ENCODE results near the gene SSR3.
A peak's percentile ranks its signal among the peaks of the same experiment; 100 is the strongest.
"Not testable (repeated sequence)": the region's sequence is repeated elsewhere in the genome, so short reads cannot be mapped to it uniquely, and the experiment has no call there.

Gene SSR3

DNA sequence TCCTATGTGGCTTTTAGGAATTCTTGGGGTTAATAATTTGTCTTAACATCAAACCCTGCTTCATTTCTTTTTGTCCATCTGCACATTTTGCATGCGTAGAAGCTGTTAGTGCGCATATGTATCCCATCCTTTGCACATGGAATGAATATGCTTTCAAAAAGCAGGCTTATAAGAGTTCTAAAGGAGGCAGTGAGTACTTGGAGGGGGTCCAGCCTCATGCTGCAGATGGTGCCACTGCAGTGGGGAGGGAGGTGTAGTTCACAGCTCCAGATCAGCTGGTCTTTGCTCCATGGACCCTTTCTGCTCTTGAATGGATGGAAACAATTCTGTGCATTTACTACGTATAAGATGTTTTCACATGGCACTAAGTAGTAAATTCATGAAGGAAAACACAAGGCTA is 20.7 kb upstream of the SSR3 start:
- no peak for DNase-seq

DNA sequence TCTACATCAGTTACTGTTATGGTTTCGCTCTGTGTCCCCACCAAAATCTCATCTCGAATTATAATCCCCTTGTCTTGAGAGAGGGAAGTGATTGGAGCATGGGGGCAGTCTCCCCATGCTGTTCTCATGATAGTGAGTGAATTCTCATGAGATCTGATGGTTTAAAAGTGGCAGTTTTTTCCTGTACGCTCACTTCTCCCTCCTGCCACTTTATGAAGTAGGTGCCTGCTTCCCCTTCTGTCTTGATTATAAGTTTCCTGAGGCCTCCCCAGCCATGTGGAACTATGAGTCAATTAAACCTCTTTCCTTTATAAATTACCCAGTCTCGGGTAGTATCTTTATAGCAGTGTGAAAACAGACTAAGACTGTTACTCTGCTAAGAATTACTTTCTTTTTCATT is 15.0 kb upstream of the SSR3 start:
- not testable (repeated sequence) for DNase-seq

DNA sequence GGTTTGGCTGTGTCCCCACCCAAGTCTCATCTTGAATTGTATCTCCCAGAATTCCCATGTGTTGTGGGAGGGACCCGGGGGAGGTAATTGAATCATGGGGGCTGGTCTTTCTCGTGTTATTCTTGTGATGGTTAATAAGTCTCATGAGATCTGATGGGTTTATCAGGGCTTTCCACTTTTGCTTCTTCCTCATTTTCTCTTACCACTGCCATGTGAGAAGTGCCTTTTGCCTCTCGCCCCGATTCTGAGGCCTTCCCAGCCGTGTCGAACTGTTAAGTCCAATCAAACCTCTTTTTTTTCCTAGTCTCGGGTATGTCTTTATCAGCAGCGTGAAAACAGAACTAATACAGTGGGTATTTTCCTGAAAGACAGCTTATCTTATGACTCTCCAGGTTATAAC is 14.1 kb upstream of the SSR3 start:
- not testable (repeated sequence) for DNase-seq

DNA sequence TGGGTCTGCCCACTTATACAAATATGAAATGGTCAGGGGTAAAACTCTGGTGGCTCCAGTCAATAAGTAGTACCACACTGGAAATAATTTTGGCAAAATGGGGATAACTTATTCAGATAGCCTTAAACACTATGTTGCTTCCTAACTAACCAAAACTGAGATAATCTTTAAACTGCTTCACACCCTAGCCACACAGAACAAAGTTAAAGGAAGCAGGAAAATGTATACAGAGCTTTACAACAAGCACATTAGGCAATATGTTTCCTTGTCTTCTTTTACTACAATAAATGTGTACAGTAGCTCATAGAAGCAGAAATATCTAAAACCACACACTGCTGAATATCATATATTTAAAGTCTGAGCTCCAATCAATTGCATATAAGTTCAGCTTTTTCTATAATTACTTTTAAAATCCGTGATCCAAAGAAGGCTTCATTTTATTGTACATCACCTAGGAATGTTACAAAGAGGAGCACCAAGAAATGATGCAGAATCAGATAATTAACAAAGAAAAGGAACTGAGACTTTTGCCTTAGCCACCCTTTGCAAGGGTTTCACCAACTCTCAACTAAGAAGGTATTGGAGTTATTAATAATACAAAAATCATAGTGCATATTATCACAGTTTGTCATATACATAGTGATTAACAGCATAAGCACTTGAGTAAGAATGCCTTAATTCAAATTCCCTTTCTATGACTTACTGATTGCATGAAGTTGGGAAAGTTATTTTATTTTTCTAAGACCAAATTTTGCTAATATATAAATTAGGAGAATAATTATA is 9.2 kb upstream of the SSR3 start:
- DNase-seq = no peak

DNA sequence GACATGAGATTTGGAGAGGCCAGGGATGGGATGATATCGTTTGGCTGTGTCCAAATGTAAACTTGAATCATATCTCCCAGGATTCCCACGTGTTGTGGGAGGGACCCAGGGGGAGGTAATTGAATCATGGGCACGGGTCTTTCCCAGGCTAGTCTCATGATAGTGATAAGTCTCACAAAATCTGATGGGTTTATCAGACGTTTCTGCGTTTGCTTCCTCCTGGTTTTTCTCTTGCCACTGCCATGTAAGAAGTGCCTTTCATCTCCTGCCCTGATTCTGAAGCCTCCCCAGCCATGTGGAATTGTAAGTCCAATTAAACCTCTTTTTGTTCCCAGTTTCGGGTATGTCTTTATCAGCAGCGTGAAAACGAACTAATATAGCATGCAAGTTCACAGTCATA is 7.6 kb upstream of the SSR3 start:
- not testable (repeated sequence) for DNase-seq

DNA sequence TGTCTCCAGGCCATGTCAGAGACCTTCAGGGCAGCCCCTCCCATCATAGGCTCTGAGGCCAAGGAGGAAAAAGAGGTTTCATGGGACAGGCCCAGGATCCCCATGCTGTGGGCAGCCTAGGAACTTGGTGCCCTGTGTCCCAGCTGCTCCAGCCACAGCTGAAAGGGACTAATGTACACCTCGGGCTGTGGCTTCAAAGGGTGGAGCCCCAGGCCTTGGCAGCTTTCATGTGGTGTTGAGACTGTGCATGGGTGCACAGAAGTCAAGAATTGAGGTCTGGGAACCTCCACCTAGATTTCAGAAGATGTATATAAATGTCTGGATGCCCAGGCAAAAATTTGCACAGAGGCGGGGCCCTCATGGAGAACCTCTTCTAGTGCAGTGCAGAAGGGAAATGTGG is 6.6 kb upstream of the SSR3 start:
- DNase-seq = no peak

DNA sequence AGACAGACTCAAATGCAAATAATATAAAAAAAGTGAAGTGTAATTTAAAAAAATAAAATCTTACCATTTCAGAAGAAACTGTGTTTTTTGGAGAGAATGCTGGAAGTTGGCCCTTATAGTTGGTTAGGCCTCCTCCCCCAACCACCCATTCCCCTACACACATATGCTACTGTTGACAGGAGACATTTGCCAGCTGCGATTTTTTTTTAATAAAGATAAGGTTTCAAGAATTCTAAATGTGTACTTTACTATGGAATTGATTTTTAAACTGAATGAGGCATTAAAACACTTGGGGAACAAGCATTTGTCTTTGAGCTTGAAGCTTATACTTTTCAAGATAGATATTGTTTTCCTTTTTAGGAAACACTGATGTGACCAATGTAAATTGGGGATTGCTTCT is 4.4 kb upstream of the SSR3 start:
- DNase-seq = no peak

DNA sequence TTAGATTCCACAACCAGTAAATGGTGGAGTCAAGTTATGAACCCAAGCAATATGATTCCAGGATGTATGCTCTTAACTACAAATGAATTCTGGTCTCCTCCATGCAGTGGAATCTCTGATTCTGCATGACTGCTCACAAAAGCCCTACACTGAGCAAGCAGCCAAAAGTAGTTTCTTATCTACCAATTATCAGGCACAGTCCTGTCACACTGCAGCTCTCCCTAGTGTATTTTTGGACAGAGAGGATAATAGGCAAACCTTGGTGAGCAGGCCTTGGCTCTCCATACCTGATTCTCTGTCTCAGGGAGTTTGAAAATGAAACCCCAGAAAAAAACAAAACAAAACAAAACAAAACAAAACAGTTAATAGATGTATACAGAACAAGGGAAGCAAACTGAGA is 3.5 kb upstream of the SSR3 start:
- DNase-seq = no peak

DNA sequence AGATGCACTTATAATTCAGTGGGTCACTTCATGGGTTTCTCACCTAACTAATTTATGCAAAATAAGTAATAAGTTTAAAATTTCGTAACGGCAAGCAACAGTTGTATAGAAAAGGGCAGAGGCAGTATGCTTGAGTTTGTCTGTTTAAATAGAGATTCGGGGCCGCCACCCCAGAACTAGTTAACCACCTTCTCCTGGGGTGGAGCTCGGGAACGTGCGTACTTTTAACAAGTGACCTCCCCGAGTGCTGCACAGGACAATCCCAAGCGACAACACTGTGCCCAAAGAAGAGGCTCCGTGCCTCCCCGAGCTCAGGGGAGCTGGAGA is 439 bp downstream of the SSR3 start:
- DNase-seq = no peak

DNA sequence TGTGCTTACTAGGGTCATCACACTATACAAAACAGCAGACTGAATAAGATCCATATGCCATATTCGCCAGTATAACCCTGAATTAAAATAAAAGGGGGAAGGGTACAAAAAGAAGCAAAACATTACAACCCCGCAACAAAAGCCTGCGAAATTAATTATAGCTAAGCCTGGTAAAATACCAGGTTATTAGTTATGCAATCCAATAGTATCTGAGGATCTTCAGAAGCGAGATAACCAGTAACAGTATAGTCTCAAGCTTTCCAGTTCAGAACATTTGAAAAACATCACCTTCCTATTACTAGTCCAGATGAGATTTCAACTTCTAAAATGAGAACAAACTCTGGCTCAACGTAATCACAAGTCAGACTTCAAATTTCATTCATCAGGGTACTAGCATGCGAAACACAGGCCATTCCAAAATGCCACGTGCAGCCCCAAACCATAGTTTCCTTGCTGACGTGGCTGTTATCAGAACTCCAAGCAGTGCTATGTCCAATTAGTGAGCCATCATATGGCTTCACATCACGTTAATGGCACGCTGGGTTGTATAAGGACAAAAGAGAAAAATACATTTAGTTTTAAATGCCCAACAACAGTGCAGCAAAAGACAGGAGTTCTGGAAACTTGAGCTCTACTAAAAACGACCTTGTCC is 1.1 kb downstream of the SSR3 start:
- peak; percentile 13 for DNase-seq

DNA sequence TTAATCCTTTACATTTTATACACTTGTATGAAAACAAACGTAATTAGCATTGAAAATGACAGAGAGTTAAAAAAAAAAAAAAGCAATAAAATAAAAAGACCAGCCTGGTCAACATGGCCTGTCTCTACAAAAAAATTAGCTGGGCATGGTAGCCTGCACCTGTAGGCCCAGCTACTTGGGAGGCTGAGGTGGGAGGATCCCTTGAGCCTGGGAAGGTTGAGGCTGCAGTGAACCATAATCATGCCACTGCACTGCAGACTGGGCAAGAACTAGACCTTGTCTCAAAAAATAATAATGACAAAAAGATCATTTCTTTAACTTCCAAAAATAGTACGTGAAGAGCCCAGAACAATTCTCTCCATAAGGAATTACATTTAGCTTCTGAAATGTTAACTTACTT is 1.9 kb downstream of the SSR3 start:
- no peak for DNase-seq

DNA sequence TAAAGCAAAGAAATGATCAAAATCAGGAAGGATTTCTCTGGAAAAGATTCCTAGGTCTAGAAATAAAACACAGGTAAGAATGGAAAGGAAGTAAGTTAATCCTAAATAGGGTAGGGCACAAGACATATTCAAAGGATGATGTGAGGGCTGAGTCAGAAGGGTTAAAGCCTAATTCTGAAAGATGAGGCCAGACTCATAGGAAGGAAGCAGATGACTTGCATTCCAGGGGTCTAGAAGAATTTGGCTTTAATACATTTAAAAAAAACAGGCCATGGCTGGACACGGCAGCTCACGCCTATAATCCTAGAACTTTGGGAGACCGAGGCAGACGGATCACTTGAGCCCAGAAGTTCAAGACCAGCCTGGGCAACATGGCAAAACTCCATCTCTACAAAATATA is 3.2 kb downstream of the SSR3 start:
- no peak for DNase-seq

DNA sequence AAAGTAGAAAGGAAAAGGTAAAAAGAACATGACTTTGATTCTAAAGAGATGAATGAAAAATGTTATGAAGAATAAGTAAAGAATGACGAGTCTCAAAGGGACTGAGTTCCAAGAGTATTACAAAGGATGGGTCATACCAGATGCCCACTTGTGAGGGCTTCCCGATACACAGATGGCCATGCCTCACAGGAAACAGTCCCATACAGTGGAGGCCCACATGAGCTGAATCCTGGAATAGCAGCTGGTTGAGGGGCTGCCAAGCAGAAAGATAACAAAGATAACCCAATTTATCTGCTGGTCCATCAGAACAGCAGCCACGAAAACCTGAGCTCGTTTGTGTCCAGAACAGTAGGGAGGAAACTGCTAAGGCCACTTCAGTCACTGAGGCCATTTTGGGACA is 3.7 kb downstream of the SSR3 start:
- no peak for DNase-seq

DNA sequence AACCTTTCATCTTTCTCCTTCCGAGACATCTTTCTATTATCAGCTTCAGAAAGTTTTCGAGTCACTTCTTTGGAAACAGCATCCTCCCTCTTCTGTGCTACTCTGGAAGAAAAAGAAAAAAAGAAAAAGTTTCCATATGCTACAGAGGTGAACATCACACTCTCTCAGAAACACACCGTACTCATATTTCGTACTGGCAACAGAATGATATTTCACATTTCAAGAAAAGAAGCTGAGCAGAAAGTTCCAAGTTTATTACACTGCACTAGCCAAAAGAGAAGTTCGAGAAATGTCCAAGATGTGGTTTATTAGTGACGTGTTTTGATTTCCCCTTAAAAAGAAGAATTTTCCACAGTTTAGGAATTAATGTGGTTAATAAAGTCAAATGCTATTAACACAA is 6.0 kb downstream of the SSR3 start:
- no peak for DNase-seq

DNA sequence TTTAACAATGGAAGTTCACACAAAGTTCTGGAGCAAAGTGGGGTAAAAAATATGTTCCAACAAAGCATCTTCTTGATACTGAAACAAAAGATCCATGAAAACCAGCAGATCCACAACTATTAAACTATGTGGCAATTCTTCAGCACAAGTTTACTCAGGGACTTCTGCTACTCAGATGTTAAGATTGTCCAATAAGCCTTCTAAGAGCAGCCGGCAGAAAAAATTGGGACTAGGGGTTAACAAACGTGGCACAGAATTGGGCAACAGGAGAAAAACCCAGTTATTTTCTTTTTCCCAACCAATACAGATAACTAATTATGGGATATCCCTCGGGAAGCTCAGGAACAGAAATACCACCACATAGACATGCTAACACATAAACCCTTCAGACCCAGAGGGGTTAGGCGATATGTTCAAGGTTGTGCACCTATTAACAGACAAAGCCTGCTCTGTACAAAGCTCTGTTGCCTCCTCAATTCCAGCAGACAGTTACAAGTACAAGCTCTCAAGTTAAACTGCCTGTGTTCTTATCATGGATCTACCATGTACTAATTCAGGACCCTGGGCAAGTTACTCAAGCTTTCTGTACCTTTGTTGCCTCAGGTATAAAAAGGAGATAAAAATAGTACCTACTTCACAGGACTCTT is 6.8 kb downstream of the SSR3 start:
- DNase-seq = no peak

DNA sequence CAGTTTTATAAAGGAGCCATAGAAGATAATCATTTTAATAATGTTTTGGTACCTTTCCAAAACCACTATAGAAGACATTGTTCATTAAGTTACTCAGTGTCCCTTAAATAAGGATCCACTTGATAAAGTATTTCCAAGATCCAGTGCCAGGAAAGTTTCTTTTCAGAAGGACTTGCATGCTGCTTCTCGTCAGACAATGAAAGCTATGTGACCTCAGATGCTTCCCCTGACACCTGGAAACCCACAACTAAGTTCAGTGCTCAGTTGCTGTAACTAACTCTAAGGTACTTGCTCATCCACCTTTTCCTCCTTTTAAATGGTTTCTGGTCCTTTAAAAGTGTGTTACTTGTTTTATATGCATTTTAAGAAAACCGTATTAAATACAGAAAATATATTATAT is 7.3 kb downstream of the SSR3 start:
- no peak for DNase-seq

DNA sequence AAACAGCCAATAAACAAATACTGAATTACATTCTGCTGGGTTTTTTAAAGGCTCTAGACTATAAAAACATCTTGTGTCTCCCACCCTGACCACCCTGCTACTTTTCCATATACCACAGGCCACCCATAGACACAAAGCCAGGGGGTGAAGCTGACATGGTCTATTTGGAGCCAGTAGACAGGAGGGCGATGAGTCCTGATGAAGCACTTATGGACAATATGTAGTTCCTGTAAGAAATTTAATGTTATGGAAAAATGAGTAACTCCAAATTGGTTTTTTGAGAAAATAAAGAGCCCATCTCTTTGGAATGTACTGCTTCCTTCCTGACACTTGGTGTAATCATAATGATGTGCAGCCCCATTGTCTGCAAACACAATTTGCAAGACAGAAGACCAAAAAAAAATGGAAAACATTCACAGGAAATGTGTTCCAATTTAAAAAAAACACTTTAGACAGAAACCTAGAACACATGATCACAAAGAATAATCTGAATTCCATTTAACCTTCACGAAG is 11.8 kb downstream of the SSR3 start:
- no peak for DNase-seq

DNA sequence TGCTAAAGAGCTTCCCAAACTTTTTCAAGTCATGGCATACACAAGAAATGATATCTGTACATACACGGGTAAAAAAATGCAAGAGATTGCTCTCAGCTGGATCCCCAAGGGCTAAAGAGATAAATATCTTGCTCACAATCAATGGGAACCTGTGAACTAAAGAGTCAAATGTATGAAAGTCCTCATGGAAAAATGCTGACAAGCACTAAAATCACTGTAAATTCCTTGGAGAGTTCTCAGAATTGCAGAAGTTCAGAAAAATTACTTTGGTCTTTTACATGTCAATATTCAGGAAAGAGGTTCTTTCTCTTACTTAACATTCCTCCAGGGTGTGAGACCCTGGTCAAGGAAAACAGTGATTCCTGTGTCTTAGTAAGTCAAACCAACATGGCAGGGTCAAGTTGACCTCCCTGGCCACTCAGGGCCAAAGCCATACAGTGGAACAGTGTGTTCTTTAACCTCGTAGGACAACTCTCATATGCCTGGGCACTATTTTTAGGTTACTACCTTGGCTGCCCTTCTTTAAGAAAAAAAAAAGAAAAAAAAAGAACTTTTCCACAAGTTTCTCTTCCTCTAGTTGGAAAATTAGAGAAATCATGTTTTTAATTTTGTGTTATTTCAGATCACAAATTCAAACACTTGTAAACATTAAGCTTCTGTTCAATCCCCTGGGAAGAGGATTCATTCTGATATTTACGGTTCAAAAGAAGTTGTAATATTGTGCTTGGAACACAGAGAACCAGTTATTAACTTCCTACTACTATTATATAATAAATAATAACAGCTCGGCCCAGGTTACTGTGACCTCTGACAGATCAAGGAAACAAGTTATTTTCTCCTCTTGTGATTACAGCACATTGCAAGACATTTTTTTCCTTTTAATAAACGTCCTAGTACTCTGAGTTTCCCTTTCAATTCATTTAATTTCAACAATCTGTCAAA is 12.5 kb downstream of the SSR3 start:
- no peak for DNase-seq

DNA sequence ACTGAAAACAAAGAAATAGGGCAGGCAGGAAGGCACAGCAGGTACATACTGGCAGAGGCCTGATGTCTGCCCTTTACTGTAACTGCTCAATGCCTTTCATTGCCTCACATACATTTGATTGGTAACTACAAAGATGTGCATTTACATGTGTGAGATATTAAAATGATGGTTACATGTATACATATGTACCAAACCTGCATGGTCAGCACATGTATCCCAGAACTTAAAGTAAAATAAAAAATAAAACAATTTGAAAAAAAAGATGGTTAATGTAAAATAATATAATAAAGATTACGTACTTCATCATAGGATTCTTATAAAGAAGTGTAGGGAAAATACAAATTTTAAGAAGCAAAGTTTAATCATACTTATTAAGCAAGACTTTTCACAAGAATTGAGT is 15.1 kb downstream of the SSR3 start:
- DNase-seq = no peak

DNA sequence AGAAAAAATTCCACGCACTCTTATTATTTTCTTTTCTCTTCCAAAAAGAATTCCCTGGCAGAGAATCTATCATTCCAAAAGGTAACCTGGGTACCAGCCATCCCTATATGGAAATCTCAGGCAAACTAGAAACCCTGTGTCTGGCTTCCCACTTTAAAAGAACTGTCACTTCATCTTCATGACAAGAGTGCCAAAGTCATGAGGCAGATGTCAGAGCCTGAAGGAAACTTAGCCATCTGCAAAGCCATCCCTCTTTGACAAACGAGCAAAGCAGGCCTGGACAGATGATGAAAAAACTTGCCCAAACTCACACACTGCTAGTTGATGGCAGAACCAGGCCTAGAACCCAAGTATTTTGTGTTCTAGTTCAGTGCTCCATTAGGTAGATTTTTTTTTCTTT is 15.9 kb downstream of the SSR3 start:
- no peak for DNase-seq

DNA sequence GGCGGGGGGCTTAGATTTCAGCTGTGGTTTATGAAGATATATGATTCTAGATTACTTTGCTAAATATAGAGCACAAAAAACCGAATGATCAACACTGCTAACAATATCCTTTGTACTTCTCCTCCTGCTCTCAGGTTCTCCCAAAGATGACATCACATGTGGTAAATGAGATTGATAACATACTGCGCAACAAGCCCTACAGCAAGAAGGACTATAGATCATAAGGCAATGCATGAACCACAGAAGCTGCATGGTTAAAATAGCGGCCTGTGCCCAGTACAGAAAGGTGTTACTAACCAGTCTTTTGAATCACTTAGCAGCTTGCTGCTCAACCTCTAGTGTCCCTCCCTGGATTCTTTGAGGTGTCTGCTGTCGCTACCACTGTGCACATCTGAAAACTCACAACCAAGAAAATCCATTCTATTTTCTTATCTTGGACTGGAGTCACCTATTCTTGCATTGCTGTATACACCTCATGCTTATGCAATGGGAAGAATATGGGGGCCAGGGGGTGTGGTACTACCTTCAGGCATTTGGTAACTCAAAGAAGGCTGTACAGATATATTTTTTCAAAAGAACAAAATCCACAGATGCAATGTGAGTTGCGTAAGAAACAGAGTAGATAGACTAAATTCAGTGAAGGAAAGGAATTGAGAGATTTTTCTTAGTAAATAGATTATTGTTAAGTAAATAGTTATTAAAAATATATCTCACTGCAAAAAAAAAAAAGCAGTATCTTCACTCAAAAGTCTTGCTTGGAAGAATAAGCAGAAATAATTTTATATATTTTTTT is 18.2 kb downstream of the SSR3 start:
- no peak for DNase-seq

DNA sequence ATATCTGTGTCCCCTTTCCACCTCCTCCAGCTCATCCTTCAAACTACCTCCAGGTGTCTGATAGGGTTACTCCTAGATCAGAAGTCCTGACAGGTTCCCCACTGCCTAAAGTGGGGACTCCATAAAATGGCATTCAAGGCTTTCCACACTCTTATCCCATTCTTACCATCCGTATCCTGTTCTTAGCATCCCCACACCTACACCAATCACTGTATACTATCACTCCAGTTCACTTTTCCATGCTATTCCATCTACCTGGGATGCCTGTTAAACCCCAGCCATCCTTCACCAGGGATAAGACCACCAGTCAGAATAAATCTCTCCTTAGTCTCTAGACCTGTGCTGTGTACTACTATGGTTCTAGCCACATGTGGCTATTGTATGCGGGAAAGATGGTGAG is 19.1 kb downstream of the SSR3 start:
- DNase-seq = no peak
